H1 (cell line): ENCODE results near the gene C1D. TPM values are rescaled to one million over a fixed set of nuclear protein-coding genes. Genes with fewer than 3 reads are reported as not detected.

Experiments
- CHD7 ChIP-seq: fragments of 300-600 bp; sonication (generic); IDR thresholded peaks from 2 replicates; pipeline ENCODE4 v1.7.1; 2012; ENCODE audit warnings: low read length, moderate library complexity, mild to moderate bottlenecking, inconsistent platforms; ENCODE audit not compliant: insufficient replicate concordance
- polyA plus RNA-seq, 7 experiments: library from polyadenylated mRNA; depleted of rRNA in 3 of 7; stranded (reverse) in 5 of 7; unstranded in 2 of 7; fragments of >200 nt in 5 of 7; fragments of 200-250 nt in 2 of 7; gene quantifications; 1 replicate in 5 of 7; 2 replicates in 1 of 7; 4 replicates in 1 of 7; pipeline versions ENCODE4 v1.2.1 to v1.2.3, GENCODE V29; 2011 to 2013; ENCODE audit warnings: missing spikeins in 2 of 7, mixed read lengths in 2 of 7
- total RNA-seq: library from RNA; stranded (reverse); fragmentation: NEBNext Ultra II Directional; extraction: Animal tissue kit (Norgen Biotek cat#: 25700); gene quantifications from 2 replicates; pipeline ENCODE4 v1.2.1, GENCODE V29; 2021

The C1D gene
- total and polyA plus RNA-seq, 2 of the 8 experiments (the other 6 are each of a cell fraction or from before 2014, with no cell fraction given): 17.5 to 24.1 TPM

GRCh38 chr2:68052717-68053422, 9.9 kb downstream of the C1D start (continued):
- TF ChIP-seq CHD7: no peak
- TF ChIP-seq, all 59 proteins: peak for 0
